ENCODE measurements around the gene AK9. TPM values are rescaled to one million over a fixed set of nuclear protein-coding genes. Genes with fewer than 3 reads are reported as not detected.

Gene AK9
- total RNA-seq, 1 donor from 2014 or later: 0.75 TPM

GRCh38 chr6:109460161-109460829 lies 230.7 kb downstream of the AK9 start:
- intact Hi-C loops (cut with DNase I): no loop called here
- H3K27ac ChIP-seq: no peak overlapping the region
- H3K9me3 ChIP-seq: no peaks in the 10 kb centered on the region
- TF ChIP-seq, protein P1, sequence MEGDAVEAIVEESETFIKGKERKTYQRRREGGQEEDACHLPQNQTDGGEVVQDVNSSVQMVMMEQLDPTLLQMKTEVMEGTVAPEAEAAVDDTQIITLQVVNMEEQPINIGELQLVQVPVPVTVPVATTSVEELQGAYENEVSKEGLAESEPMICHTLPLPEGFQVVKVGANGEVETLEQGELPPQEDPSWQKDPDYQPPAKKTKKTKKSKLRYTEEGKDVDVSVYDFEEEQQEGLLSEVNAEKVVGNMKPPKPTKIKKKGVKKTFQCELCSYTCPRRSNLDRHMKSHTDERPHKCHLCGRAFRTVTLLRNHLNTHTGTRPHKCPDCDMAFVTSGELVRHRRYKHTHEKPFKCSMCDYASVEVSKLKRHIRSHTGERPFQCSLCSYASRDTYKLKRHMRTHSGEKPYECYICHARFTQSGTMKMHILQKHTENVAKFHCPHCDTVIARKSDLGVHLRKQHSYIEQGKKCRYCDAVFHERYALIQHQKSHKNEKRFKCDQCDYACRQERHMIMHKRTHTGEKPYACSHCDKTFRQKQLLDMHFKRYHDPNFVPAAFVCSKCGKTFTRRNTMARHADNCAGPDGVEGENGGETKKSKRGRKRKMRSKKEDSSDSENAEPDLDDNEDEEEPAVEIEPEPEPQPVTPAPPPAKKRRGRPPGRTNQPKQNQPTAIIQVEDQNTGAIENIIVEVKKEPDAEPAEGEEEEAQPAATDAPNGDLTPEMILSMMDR (IDR thresholded peaks at IDR 0.05): no peak
- H3K4me1 ChIP-seq: peaks cover 9 to 10% of the 10 kb centered on the region in 2 donors
- H3K27me3 ChIP-seq: no peaks in the 10 kb centered on the region
- H3K36me3 ChIP-seq: peaks cover 4 to 15% of the 10 kb centered on the region in 2 donors
- DNase-seq (ENCODE audit: low spot score in 2 of 2): no peak
- no peak overlapping the region for H3K4me3 ChIP-seq

GRCh38 chr6:109458774-109459531 lies 232.0 kb downstream of the AK9 start:
- DNase-seq (ENCODE audit: low spot score in 2 of 2): peak in 1 of 2 donors; percentile 56
- TF ChIP-seq, protein P1 (IDR thresholded peaks at IDR 0.05): no peak
- peaks cover 0 to 5% of the 10 kb centered on the region in 2 donors for H3K36me3 ChIP-seq
- H3K27ac ChIP-seq: no peak overlapping the region
- no peaks in the 10 kb centered on the region for H3K9me3 ChIP-seq
- H3K4me1 ChIP-seq: peaks cover 12 to 15% of the 10 kb centered on the region in 2 donors
- no peaks in the 10 kb centered on the region for H3K27me3 ChIP-seq
- intact Hi-C loops (cut with DNase I): loop anchor here (5.0 kb wide), 1 partner anchor 77 kb away; the partner anchor contains the start of gene CD164
- H3K4me3 ChIP-seq: no peak overlapping the region

GRCh38 chr6:109457562-109457996 lies 233.4 kb downstream of the AK9 start:
- peak overlapping the region; percentile 84 to 88 for H3K27ac ChIP-seq
- TF ChIP-seq, protein P1 (IDR thresholded peaks at IDR 0.05): no peak
- H3K27me3 ChIP-seq: no peaks in the 10 kb centered on the region
- H3K36me3 ChIP-seq: peaks cover 0 to 11% of the 10 kb centered on the region in 2 donors
- intact Hi-C loops (cut with DNase I): loop anchor here (2.0 to 5.0 kb wide), 2 partner anchors 75 to 363 kb away; partner anchors contain the start of genes CD164, CEP57L1 and SESN1
- H3K9me3 ChIP-seq: no peaks in the 10 kb centered on the region
- peaks cover 14 to 20% of the 10 kb centered on the region in 2 donors for H3K4me1 ChIP-seq
- H3K4me3 ChIP-seq: no peak overlapping the region
- DNase-seq (ENCODE audit: low spot score in 2 of 2): no peak

DNA sequence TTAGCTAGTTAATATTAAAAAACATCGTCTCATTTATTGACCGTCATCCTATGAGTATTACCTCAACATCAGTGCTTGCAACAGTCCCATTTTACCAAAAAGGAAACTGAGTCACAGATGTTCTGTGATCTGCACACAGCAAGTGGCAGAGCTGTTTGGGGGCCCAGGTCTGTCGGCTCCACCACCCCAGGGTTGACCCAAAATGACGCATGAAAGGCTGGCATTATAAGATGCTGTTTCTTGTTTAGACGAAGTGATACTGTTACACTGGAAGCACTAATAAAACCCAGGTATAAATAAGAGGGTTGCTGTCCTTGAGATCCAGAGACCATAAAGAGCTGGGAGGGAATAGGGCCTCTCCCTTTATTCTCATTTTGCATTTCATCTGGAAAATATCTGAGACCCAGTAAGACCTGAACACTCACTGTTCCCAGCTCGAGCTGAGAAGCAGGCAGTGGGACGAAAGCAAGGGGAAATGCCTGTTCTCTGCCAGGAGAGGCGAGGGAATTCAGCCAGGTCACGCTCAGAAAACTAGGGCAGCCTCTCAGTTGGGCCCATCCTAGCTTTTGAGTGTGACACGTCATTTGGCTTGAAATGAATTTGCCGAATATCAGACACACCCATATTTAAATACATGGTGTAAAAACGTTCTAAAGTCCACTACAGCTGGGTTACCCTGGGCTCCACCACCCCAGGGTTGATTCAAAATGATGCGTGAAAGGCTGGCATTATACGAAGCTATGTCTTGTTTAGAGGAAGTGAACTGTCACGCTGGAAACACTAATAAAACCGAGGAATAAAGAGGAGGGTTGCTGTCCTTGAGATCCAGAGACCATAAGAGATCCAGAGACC lies 234.1 kb downstream of the AK9 start:
- peak overlapping the region; percentile 79 to 82 for H3K4me3 ChIP-seq
- peak overlapping the region; percentile 84 to 88 for H3K27ac ChIP-seq
- H3K27me3 ChIP-seq: no peaks in the 10 kb centered on the region
- intact Hi-C loops (cut with DNase I): loop anchor here (2.0 to 5.0 kb wide), 2 partner anchors 75 to 362 kb away; partner anchors contain the start of genes CD164, CEP57L1 and SESN1
- H3K4me1 ChIP-seq: peaks cover 14 to 20% of the 10 kb centered on the region in 2 donors
- peak in 1 of 2 donors; percentile 88 for DNase-seq (ENCODE audit: low spot score in 2 of 2)
- TF ChIP-seq, protein P1 (IDR thresholded peaks at IDR 0.05): no peak
- H3K9me3 ChIP-seq: no peaks in the 10 kb centered on the region
- H3K36me3 ChIP-seq: peaks cover 1 to 18% of the 10 kb centered on the region in 2 donors

- peaks cover 14 to 20% of the 10 kb centered on the region in 2 donors for H3K4me1 ChIP-seq
- no peaks in the 10 kb centered on the region for H3K27me3 ChIP-seq
- TF ChIP-seq, protein P1 (IDR thresholded peaks at IDR 0.05): no peak
- H3K9me3 ChIP-seq: no peaks in the 10 kb centered on the region
- no peak for DNase-seq (ENCODE audit: low spot score in 2 of 2)
- peaks cover 5 to 22% of the 10 kb centered on the region in 2 donors for H3K36me3 ChIP-seq
- H3K27ac ChIP-seq: peak overlapping the region; percentile 84 to 88
- intact Hi-C loops (cut with DNase I): loop anchor here (2.0 to 5.0 kb wide), 2 partner anchors 74 to 361 kb away; partner anchors contain the start of genes CD164, CEP57L1 and SESN1
- H3K4me3 ChIP-seq: peak overlapping the region; percentile 79 to 82
Measured at GRCh38 chr6:109456111-109456583, 234.9 kb downstream of the AK9 start.

All from ascending aorta (tissue), 2 donors.